Activated CD8-positive, alpha-beta memory T cell treated with anti-CD3 and anti-CD28 coated beads for 48 hours (primary cell): Measurements from ENCODE around the gene KLRB1.
"Not testable (repeated sequence)": the region's sequence is repeated elsewhere in the genome, so short reads cannot be mapped to it uniquely, and the experiment has no call there.

ENCODE experiments used
- DNase-seq, 3 experiments: peaks; one replicate each; pipeline ENCODE4 v3.0.0-alpha.2; 2020; ENCODE audit warnings: low read depth in 2 of 3, low spot score in 2 of 3

Gene KLRB1

GRCh38 chr12:9625019-9625418, 17.3 kb upstream of the KLRB1 start:
- DNase-seq = no peak

GRCh38 chr12:9619411-9620179, 11.9 kb upstream of the KLRB1 start:
- no peak for DNase-seq

GRCh38 chr12:9618906-9619305, 11.2 kb upstream of the KLRB1 start:
- not testable (repeated sequence) for DNase-seq

- DNase-seq = no peak
Observed at GRCh38 chr12:9617124-9617523, 9.4 kb upstream of the KLRB1 start.

- DNase-seq = no peak
Observed at GRCh38 chr12:9615420-9616136, 7.9 kb upstream of the KLRB1 start.

GRCh38 chr12:9610606-9611005, 2.9 kb upstream of the KLRB1 start:
- not testable (repeated sequence) for DNase-seq

- no peak for DNase-seq
Observed at GRCh38 chr12:9606736-9607372, 862 bp downstream of the KLRB1 start.

- DNase-seq = no peak
Observed at GRCh38 chr12:9606247-9606646, 1.5 kb downstream of the KLRB1 start.

- DNase-seq = no peak
Observed at GRCh38 chr12:9605483-9605882, 2.2 kb downstream of the KLRB1 start.

- DNase-seq = no peak
Observed at GRCh38 chr12:9604287-9604686, 3.4 kb downstream of the KLRB1 start.

GRCh38 chr12:9600426-9600825, 7.3 kb downstream of the KLRB1 start:
- not testable (repeated sequence) for DNase-seq

- no peak for DNase-seq
Observed at GRCh38 chr12:9598363-9598762, 9.4 kb downstream of the KLRB1 start.

GRCh38 chr12:9597365-9597764, 10.4 kb downstream of the KLRB1 start:
- DNase-seq = no peak

- DNase-seq = no peak
Observed at GRCh38 chr12:9590441-9590840, 17.3 kb downstream of the KLRB1 start.

GRCh38 chr12:9588749-9589148, 19.0 kb downstream of the KLRB1 start:
- no peak for DNase-seq

- no peak for DNase-seq
Observed at GRCh38 chr12:9587987-9588600, 19.6 kb downstream of the KLRB1 start.

GRCh38 chr12:9577729-9578128, 30.0 kb downstream of the KLRB1 start:
- not testable (repeated sequence) for DNase-seq

- not testable (repeated sequence) for DNase-seq
Observed at GRCh38 chr12:9567151-9567550, 40.6 kb downstream of the KLRB1 start.

GRCh38 chr12:9566113-9566512, 41.6 kb downstream of the KLRB1 start:
- DNase-seq = not testable (repeated sequence)

GRCh38 chr12:9564418-9564817, 43.3 kb downstream of the KLRB1 start:
- DNase-seq = not testable (repeated sequence)

- not testable (repeated sequence) for DNase-seq
Observed at GRCh38 chr12:9562841-9563453, 44.8 kb downstream of the KLRB1 start.
